ENCODE data around the gene SECISBP2.

DNA sequence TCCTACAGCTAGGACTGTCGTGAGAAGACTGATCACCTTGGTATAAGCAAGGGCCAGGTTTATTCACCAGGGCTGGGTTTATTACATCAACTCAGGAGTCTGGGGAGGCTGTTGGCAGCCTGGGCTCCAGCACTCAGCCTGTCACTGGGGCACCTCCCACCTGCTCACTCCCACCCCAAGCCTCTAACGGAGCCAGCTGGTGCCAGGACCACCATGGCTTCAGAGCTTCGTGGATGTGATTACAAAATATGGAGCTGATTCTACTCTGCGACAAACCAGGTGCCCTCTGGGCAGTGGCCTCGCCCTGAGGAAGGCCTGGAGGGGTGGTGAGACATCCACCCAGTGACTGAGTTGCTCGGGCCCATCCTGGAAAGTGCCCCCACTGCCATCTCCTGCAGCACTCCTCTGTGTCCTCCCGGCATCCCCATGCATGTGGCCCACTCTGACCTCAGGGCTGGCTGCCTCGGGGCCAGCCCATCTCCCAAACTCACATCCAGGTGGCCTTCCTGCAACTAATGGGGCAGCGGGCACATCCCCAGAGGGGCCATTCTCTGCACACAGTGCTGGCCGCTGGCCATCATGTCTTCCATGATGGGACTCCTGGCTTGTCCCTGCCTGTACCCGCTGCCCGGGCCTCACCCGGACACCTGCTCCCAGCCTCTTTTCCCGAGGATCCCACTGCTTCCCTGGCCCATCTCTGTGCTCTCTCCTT is 49.6 kb downstream of the SECISBP2 start:
- TF ChIP-seq, protein P1, sequence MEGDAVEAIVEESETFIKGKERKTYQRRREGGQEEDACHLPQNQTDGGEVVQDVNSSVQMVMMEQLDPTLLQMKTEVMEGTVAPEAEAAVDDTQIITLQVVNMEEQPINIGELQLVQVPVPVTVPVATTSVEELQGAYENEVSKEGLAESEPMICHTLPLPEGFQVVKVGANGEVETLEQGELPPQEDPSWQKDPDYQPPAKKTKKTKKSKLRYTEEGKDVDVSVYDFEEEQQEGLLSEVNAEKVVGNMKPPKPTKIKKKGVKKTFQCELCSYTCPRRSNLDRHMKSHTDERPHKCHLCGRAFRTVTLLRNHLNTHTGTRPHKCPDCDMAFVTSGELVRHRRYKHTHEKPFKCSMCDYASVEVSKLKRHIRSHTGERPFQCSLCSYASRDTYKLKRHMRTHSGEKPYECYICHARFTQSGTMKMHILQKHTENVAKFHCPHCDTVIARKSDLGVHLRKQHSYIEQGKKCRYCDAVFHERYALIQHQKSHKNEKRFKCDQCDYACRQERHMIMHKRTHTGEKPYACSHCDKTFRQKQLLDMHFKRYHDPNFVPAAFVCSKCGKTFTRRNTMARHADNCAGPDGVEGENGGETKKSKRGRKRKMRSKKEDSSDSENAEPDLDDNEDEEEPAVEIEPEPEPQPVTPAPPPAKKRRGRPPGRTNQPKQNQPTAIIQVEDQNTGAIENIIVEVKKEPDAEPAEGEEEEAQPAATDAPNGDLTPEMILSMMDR (conservative IDR thresholded peaks at IDR 0.05; ENCODE audit: low read depth, low read length): no peak
- TF ChIP-seq EZH2phosphoT487 (IDR thresholded peaks at IDR 0.05; ENCODE audit: borderline replicate concordance, low read length): no peak

Data from PC-3 (cell line).